Endothelial cell of umbilical vein (primary cell): ENCODE measurements around the gene ESYT3. TPM values are rescaled to one million over a fixed set of nuclear protein-coding genes. Genes with fewer than 3 reads are reported as not detected.

Source experiments
- BruUV-seq: library from RNA; stranded (reverse); fragments of 400-500 nt; replicated peaks from 2 replicates; lab custom pipeline; 2021; lab: Mats Ljungman, UMichigan
- CTCF ChIA-PET: fragments of 300-600, 350-600 bp; sonication (Branson Sonifier 250); formaldehyde crosslinking; loops from one replicate; lab custom pipeline; 2021; ENCODE audit warnings: antibody characterized with exemption, inconsistent platforms; lab: Charles Lee
- POLR2A ChIA-PET: fragments of 300-600, 350-600 bp; sonication (Branson Sonifier 250); formaldehyde crosslinking; loops from one replicate; lab custom pipeline; 2021; ENCODE audit warnings: antibody characterized with exemption, inconsistent platforms; lab: Charles Lee
- DNase-seq: peaks from one replicate; pipeline ENCODE4 v3.0.0-alpha.2; 2011; ENCODE audit warnings: low read depth, low spot score
- FAIRE-seq: peaks from 2 replicates; lab custom pipeline; 2011; peaks lifted over from hg19 to GRCh38; lab: Jason Lieb, UNC
- H2AFZ ChIP-seq: 2 replicates; pipeline ENCODE4 v1.6.0; 2012; ENCODE audit warnings: low read depth, low read length, control low read depth, inconsistent platforms
- H3K27ac ChIP-seq: 2 replicates; pipeline ENCODE4 v1.5.1; 2011; ENCODE audit warnings: low read depth, mild to moderate bottlenecking, control low read depth, low read length, moderate library complexity; ENCODE audit not compliant: insufficient read depth
- H3K27me3 ChIP-seq, 2 experiments: 2 replicates each; pipeline versions ENCODE4 v1.6.0 to v1.6.1; 2011; ENCODE audit warnings: low read length in 2 of 2, mixed read lengths in 1 of 2; ENCODE audit not compliant: control insufficient read depth in 2 of 2, insufficient read depth in 2 of 2
- H3K36me3 ChIP-seq, 2 experiments: 2 replicates in 1 of 2; 3 replicates in 1 of 2; pipeline ENCODE4 v1.5.1; 2011; ENCODE audit warnings: low read length in 2 of 2, mild to moderate bottlenecking in 1 of 2, moderate library complexity in 1 of 2; ENCODE audit not compliant: control insufficient read depth in 2 of 2, insufficient read depth in 2 of 2; ENCODE audit errors: extremely low read depth in 1 of 2
- H3K4me1 ChIP-seq: 3 replicates; pipeline ENCODE4 v1.5.1; 2011; ENCODE audit warnings: mild to moderate bottlenecking, low read length; ENCODE audit not compliant: control insufficient read depth, insufficient read depth; ENCODE audit errors: extremely low read depth
- H3K4me2 ChIP-seq: 2 replicates; pipeline ENCODE4 v1.6.1; 2011; ENCODE audit warnings: low read length, control low read depth, mixed read lengths; ENCODE audit not compliant: insufficient read depth
- H3K4me3 ChIP-seq, 3 experiments: fragments of 200-600 bp in 1 of 3; sonication (generic), shearing (Covaris generic) in 1 of 3; replicated peaks in 1 of 3; 2 replicates each; pipeline ENCODE4 v1.5.1; 2011 to 2016; ENCODE audit warnings: control low read depth in 3 of 3, low read length in 3 of 3, mild to moderate bottlenecking in 2 of 3, inconsistent platforms in 1 of 3, low read depth in 1 of 3, moderate library complexity in 1 of 3; ENCODE audit not compliant: insufficient read depth in 1 of 3
- H3K79me2 ChIP-seq: 2 replicates; pipeline ENCODE4 v1.6.0; 2012; ENCODE audit warnings: low read length, inconsistent platforms; ENCODE audit not compliant: control insufficient read depth, insufficient read depth
- H3K9ac ChIP-seq: replicated peaks from 2 replicates; pipeline ENCODE3; 2011; ENCODE audit warnings: low read length, control low read depth; ENCODE audit not compliant: insufficient read depth; ENCODE audit errors: extremely low read depth
- H3K9me1 ChIP-seq: replicated peaks from 3 replicates; pipeline ENCODE4 v1.6.0; 2011; ENCODE audit warnings: mild to moderate bottlenecking, low read length; ENCODE audit not compliant: control insufficient read depth, insufficient read depth; ENCODE audit errors: extremely low read depth
- H3K9me3 ChIP-seq: replicated peaks from 2 replicates; pipeline ENCODE4 v1.5.1; 2012; ENCODE audit warnings: low read length, inconsistent platforms; ENCODE audit not compliant: control insufficient read depth, insufficient read depth
- H4K20me1 ChIP-seq: replicated peaks from 2 replicates; pipeline ENCODE3; 2011; ENCODE audit warnings: mild to moderate bottlenecking, low read length; ENCODE audit not compliant: control insufficient read depth, insufficient read depth; ENCODE audit errors: extremely low read depth
- CTCF ChIP-seq, 2 donors: IDR thresholded peaks; 1 replicate in 1 of 2; 2 replicates in 1 of 2; pipeline ENCODE4 v1.5.1; 2011; ENCODE audit warnings: low read length in 2 of 2, mild to moderate bottlenecking in 2 of 2, moderate library complexity in 2 of 2, control low read depth in 1 of 2, inconsistent platforms in 1 of 2, low read depth in 1 of 2; ENCODE audit not compliant: insufficient read depth in 1 of 2; ENCODE audit errors: extremely low read depth in 1 of 2
- EZH2 ChIP-seq: IDR thresholded peaks from 2 replicates; pipeline ENCODE4 v1.6.1; 2012; ENCODE audit warnings: borderline replicate concordance, low read depth, mild to moderate bottlenecking, moderate library complexity, low read length, inconsistent platforms; ENCODE audit not compliant: severe bottlenecking
- GATA2 ChIP-seq: IDR thresholded peaks from 2 replicates; pipeline ENCODE4 v1.7.0; 2011; ENCODE audit warnings: low read depth, mild to moderate bottlenecking, moderate library complexity, mixed read lengths, low read length; ENCODE audit not compliant: insufficient read length, insufficient read depth
- MYC ChIP-seq: IDR thresholded peaks from one replicate; pipeline ENCODE4 v1.6.1; 2011; ENCODE audit warnings: mild to moderate bottlenecking, low read depth, low read length
- POLR2A ChIP-seq: IDR thresholded peaks from 2 replicates; pipeline ENCODE4 v1.6.1; 2012; ENCODE audit warnings: low read depth, mild to moderate bottlenecking, control low read depth, low read length
- POLR2AphosphoS5 ChIP-seq: IDR thresholded peaks from 2 replicates; pipeline ENCODE4 v1.6.1; 2012; ENCODE audit warnings: low read depth, mild to moderate bottlenecking, control low read depth, low read length, moderate library complexity; ENCODE audit not compliant: insufficient read depth
- dilution Hi-C: fragments of 300-500 bp; cut with MboI; formaldehyde crosslinking; loops from one replicate; pipeline ENCODE4 v1.15.0; 2019; ENCODE audit warnings: low sequenced_read_pairs; ENCODE audit not compliant: extremely low pct_ligation_motif_present
- intact Hi-C: fragments of 100-400 bp; cut with micrococcal nuclease; formaldehyde crosslinking; loops from one replicate; pipeline ENCODE4 v1.10.0; 2022
- polyA plus RNA-seq, 4 experiments: library from polyadenylated mRNA; depleted of rRNA in 3 of 4; stranded (reverse) in 3 of 4; unstranded in 1 of 4; fragments of >200 nt; gene quantifications; 2 replicates each; pipeline versions ENCODE4 v1.2.1 to v1.2.3, GENCODE V29; 2011 to 2012; ENCODE audit warnings: missing spikeins in 1 of 4
- total RNA-seq: library from RNA; stranded (reverse); gene quantifications from 2 replicates; pipeline ENCODE4 v1.2.3, GENCODE V29; 2021
- TF ChIP-seq, protein P1 (sequence below): IDR thresholded peaks from 2 replicates; pipeline ENCODE4 v1.6.1; 2011; ENCODE audit not compliant: insufficient read depth, insufficient read length

ESYT3 gene
- total and polyA plus RNA-seq, 2 donors (not counting 3 experiments of a cell fraction or from before 2014, with no cell fraction given), result not detected

DNA sequence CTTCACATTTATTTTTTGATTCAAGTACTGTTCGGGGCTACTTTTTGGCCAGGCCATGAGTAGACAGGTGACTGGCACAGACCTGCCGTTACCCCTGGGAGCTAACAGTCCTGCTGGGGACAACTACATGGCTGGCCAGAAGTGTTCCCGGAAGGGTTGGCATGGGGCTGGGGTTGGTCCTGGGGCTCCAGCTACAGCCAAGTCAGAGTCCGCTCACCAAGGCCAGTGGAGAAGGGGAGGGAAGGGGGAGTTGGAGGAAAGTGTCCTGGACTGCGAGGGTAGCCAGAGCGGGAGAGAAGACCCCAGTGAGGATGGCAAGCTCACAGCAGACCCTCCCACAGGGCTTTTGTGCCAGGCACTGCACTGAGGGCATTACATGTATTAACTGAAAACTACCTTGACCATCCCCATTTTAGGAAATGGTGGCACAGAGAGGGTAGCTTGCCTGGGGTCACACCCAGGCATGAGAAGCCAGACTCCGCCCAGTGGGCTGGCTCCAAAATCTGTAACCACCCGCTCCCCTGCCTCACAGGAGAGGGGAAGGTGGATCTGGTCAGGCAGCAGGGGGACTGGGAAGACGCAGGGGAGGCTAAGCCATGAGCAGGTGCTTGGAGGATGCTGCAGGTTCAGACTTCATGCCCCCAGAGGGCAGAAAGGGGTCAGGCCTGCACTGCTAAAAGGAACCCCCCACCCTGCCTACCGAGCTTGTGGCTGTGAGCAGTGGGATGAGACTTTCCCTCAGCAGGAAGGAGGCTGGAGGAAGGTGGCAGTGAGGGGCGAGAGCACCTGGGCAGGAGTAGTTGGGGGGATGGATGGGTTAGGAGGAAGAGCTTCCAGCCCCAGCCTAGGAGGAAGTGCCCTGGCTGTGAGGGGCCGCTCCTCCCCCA, 38.3 kb upstream of the ESYT3 start:
- H3K4me3 ChIP-seq, result no peak overlapping the region
- intact Hi-C loops (no loop called here), dilution Hi-C loops (no loop called here)
- H3K9me3 ChIP-seq, result no peaks in the 10 kb centered on the region
- no peaks in the 10 kb centered on the region for H3K79me2 ChIP-seq
- no peak overlapping the region for H3K4me2 ChIP-seq
- no peak for FAIRE-seq
- CTCF ChIA-PET, result interaction anchor here (1.2 to 2.6 kb wide), 2 partner anchors 22 to 215 kb away, joined by 3 to 8 read pairs; no protein-coding TSS in a partner anchor
- no peak overlapping the region for H3K9ac ChIP-seq
- no peak overlapping the region for H2AFZ ChIP-seq
- POLR2A ChIA-PET, result no interaction called here
- no peaks in the 10 kb centered on the region for H3K27me3 ChIP-seq
- DNase-seq, result no peak
- no peaks in the 10 kb centered on the region for H3K36me3 ChIP-seq
- no TSS peak for BruUV-seq
- H3K4me1 ChIP-seq, result no peaks in the 10 kb centered on the region
- H3K27ac ChIP-seq, result no peak overlapping the region
- TF ChIP-seq EZH2 (no peak), GATA2 (no peak), POLR2AphosphoS5 (no peak), POLR2A (no peak), CTCF (IDR thresholded peaks at IDR 0.05; ENCODE audit: extremely low read depth in 1 of 2, insufficient read depth in 1 of 2, low read depth in 1 of 2, low read length in 2 of 2) (no peak), MYC (no peak)
- TF ChIP-seq, protein P1, sequence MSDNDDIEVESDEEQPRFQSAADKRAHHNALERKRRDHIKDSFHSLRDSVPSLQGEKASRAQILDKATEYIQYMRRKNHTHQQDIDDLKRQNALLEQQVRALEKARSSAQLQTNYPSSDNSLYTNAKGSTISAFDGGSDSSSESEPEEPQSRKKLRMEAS, result no peak
- H4K20me1 ChIP-seq, result no peaks in the 10 kb centered on the region
- no peaks in the 10 kb centered on the region for H3K9me1 ChIP-seq
